Stimulated activated CD8-positive, alpha-beta memory T cell treated with anti-CD3 and anti-CD28 coated beads, Interleukin-4, amount 100 ng/mL, for 4 hours (primary cell): ENCODE data around the gene IL1RAP.

Experiments used
- DNase-seq, 2 donors: peaks; one replicate each; pipeline ENCODE4 v3.0.0-alpha.2; 2020; ENCODE audit warnings: low read depth in 2 of 2, low spot score in 1 of 2

The IL1RAP gene

GRCh38 chr3:190539526-190539925, 25.6 kb downstream of the IL1RAP start:
- DNase-seq, result no peak

DNA sequence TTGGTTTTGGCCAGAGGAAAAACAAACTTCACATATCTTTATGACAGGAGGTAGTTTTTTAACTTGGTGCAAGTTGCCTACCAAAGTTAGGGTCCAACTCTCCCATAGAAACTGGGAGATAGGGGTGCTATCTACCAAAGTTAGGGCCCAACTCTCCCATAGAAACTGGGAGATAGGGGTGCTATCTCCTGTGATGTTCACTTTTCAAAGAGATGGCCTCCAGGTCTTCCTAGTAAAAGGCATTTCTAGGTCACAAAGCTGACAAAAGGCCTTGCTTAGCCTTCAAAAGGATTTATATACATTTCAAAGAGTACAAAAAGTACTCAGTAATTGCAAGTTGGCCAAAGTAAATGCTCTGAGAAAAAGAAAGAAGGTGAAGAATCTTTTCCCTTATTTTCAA, 27.1 kb downstream of the IL1RAP start:
- DNase-seq, result no peak

- no peak for DNase-seq
Measured at GRCh38 chr3:190541560-190541959, 27.7 kb downstream of the IL1RAP start.

DNA sequence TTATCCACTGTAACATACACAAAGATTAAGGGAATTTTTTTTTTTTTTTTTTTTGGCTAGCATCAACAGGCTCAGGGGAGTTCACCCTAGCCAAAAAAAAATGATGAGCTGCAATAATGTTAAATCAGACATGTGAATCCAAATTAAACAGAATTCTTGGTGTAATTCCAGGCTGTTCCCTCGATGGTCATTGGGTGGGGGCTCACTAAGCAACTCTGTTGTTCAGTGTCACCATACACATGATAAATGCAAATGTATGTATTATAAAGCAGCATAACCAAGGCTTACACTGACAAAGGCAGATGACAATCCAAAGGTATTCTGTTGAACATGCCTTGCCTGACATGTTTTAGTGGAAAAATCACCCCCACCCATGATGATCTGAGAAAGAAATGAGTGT, 29.0 kb downstream of the IL1RAP start:
- no peak for DNase-seq

DNA sequence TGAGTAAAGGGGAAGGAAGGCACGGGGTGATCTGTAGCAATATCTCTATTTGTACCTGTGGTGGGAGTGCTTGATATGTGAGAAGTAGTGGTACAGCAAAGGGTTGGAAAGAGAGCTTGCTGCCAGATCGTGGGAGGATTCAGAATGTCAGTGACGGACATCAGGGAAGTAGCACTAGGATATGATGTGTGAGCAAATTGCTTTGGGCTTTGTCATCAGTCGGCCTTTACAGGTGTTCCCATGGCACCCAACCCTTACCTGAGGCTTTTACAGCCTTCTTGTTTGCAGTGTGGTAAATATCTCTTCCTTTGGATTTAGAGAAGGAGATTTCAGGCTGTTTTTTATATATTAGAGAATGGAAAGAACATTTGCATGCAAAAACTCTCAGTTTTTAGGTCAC, 29.8 kb downstream of the IL1RAP start:
- no peak for DNase-seq

DNA sequence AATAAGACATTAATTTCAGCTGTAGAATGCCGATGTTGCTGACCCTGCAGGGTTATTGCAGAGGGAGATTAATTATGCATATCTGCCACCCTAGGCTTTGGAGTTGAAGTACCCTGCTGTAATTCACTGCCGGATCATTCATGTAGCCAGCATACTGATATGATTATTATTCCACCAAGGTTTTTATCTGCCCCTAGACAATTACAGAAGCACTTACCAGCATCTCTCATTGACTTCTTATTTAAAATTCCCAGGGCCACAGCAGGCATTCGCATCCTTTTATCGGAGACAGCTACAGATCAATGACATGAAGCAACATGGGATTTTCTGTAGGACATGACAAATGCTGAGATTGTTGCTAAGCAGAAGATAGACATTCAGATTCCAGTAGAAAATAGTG, 31.3 kb downstream of the IL1RAP start:
- no peak for DNase-seq

DNA sequence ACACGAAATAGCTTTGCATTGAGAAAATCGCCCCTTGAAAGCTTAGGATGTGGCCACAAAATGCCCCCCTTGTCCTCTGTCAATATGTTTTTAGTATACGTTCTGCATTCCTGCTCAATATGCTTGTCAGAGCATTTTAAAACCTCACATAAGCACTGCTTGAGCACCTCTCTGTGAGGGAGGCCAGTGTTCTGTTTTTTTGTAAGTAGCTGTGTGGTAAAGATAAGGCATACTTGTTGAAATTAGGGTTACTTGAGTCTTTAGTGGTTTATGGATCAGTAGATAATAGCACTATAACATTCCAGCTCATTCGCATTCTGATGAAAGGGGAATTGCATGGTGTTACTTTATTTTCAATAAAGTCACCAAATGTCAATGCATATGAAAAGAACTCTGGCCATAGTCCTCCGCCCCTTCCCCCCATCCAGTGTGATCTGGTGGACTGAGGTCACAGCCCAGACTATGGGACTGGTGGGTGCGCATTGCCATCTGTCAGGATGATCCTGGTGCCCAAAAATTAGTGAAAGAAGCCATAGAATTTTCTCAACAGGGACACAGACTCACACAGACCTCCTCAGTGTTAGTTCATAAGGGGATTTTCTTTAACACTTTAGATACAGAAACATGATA, 33.1 kb downstream of the IL1RAP start:
- no peak for DNase-seq

- no peak for DNase-seq
Measured at GRCh38 chr3:190548031-190548656, 34.3 kb downstream of the IL1RAP start.

GRCh38 chr3:190552021-190552420, 38.1 kb downstream of the IL1RAP start:
- DNase-seq, result no peak

- no peak for DNase-seq
Measured at GRCh38 chr3:190552969-190553759, 39.3 kb downstream of the IL1RAP start.

- no peak for DNase-seq
Measured at GRCh38 chr3:190554197-190554596, 40.3 kb downstream of the IL1RAP start.

DNA sequence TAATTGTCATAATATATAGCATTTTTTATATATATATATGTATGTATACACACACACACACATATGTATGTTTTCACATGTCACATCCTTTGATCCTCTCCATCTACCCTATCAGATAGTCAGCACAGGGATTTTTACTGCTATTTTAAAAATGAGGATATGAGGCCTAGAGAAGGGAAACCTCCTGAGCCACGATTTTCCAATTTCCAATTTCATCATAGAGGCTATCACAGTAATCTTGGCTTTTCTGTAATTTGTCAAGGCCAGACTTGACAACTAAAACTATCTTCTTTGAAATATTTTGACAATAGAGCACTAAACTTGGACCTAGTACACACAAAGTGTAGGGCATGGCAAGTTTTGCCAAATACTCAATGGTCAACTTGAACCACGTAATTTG, 42.5 kb downstream of the IL1RAP start:
- no peak for DNase-seq

- no peak for DNase-seq
Measured at GRCh38 chr3:190557296-190557695, 43.4 kb downstream of the IL1RAP start.

- no peak for DNase-seq
Measured at GRCh38 chr3:190558316-190558715, 44.4 kb downstream of the IL1RAP start.

GRCh38 chr3:190558796-190559195, 44.9 kb downstream of the IL1RAP start:
- no peak for DNase-seq

GRCh38 chr3:190560013-190560895, 46.4 kb downstream of the IL1RAP start:
- no peak for DNase-seq

GRCh38 chr3:190562866-190563510, 49.1 kb downstream of the IL1RAP start:
- no peak for DNase-seq

DNA sequence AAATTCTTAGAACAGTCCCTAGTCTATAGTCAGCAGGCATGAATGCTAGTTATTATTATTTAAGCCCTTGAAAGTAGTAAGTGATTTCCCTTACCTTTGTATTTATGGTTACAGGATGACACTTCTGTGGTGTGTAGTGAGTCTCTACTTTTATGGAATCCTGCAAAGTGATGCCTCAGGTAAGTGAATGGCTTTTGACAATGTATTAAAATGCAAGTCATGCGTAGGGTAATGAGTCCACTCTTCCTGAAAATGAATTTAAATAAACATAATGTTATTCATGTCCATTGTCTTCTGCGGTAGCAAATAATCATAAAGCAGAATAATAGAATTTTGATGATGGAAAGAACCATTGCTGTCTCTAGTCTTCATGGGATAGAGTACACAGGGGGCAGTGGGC, 50.3 kb downstream of the IL1RAP start:
- no peak for DNase-seq

DNA sequence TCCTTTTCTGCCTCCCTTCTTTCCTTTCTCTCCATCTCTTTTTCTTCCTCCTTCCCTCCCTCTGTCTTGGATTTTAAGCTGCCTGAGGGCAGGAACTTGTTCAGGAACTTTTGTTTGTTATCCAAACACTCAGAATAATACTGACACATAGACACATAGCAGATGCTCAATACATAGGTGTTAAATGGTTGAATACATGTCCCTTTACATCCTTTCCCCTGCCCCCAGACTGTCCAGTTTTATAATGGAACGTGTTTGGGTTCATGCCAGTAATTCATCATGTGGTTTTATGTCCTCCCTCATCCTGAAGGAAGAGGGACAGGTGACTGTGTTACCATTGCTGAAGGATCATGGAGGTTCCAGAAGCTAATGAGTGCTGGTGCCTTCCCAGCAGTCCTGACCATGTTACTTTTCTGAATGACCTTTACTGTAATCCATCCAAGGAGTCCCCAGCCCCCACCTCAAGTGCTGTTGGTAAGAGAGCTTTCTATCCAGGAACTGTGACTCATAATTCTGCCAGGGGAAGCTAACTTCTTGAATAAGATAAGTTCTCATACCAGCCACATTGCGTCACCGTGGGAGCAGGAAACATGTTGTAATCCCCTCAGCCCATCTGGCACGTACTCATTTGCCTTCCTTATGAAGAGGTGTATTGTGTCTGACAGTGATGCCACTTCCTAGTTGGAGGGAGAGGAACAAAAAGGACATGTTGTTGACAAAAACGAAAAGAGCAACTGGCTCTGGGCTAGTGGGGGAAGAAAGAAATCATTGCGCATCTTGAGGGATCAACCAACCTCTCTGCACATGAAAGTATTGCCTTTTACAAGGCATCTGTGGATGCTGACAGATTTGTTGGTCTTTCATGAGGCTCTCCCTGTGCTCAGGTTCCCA, 52.4 kb downstream of the IL1RAP start:
- DNase-seq, result no peak

DNA sequence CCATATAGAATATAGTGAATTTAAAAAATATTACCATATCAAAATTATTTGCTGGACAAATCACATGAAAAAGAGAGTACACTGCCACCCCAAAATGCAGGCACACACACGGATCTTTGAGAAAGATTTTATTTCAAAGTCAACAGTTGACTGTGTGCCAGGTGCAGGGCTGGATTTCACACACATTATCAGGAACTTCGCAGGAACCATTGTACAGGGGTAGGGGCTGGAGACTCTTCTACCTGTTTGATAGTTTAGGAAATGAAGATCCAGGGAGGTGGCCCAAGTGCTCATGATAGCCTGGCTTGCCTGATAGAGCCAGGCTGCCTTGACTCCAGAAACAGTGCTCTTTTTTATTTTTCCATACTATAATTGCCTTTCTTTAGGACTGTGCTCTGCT, 54.2 kb downstream of the IL1RAP start:
- DNase-seq, result no peak
